Astrocyte (in vitro differentiated cells and primary cell): ENCODE results near the gene CLEC16A.

Source experiments
- CTCF ChIP-seq: IDR thresholded peaks from 2 replicates; pipeline ENCODE4 v1.5.1; 2011; ENCODE audit warnings: low read depth, mild to moderate bottlenecking, inconsistent platforms, low read length, moderate library complexity; ENCODE audit not compliant: insufficient read depth
- EZH2 ChIP-seq: IDR thresholded peaks from 2 replicates; pipeline ENCODE4 v1.6.1; 2012; ENCODE audit warnings: mild to moderate bottlenecking, low read length, inconsistent platforms; ENCODE audit not compliant: insufficient read depth

GRCh38 chr16:11050536-11050935 lies 106.2 kb downstream of the CLEC16A start:
- TF ChIP-seq CTCF (no peak), EZH2 (no peak)
